GM21390 (cell line): ENCODE data around the gene PHTF2.
"Not testable (repeated sequence)": the region's sequence is repeated elsewhere in the genome, so short reads cannot be mapped to it uniquely, and the experiment has no call there.

Experiments
- ATAC-seq: cut with Tn5 transposase; IDR thresholded peaks from one replicate; pipeline ENCODE4 v1.9.1; 2021; ENCODE audit not compliant: unreplicated experiment

Gene PHTF2

DNA sequence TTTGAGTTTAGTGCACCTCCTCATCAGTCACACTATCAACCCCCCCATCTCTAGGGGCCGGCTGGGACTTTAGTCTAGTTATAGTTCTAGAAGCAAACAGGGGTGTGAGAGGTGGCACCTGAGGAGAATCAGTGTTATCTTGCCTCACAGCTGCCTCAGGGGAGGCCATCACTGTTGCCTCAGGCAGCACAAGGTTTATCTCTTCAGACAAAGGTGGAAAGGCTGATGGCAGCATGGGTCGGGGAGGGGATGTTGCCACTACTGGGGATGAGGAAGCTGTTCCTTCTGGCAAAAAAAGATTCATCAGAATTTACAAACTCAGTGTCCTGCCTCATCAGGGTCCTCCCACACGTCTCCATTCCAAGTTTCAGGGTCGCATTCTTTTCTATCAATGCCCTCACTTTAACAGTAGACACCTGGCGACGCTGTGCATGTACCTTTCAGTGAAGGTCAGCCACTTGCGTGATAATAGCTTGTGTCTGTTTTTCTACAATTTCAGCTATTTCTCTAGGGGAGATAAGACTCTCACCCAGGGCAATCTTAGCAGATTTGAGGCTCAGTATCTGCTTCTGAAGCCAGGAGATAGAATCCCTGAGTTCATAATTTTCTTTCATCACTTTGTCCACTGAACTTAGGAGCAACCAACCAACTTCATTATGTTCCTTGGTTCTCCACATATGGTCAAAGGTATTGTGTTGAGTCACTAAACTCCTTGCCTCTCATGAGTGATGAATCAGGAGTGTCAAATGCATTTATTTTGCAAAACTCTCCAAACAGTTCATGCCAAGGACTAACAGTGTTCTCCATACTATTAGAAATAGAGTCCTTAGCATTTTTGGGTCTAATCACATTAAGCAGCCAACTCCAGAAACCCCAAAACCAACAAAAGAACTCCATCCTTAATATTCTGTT lies 75.1 kb downstream of the PHTF2 start:
- ATAC-seq = not testable (repeated sequence)

- ATAC-seq = no peak
These were observed 79.2 kb downstream of the PHTF2 start for GRCh38 chr7:77877791-77878190.

DNA sequence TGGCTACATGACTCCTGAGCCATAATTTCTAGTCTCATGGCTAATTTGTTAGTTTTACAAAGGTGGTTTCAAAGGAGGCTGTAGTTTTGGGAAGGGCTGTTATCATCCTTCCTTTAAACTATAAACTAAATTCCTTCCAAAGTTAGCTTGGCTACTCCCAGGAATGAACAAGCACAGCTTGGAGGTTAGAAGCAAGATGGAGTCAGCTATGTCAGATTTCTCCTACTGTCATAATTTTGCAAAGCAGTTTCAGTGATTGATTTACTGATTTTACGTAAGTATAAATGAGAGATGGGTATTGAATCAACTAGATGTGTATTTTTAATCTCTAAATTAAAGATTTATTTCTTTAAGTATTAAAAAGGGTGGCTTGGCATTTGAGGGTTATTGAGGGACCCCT lies 79.9 kb downstream of the PHTF2 start:
- ATAC-seq = no peak

GRCh38 chr7:77879272-77879671 lies 80.7 kb downstream of the PHTF2 start:
- no peak for ATAC-seq

DNA sequence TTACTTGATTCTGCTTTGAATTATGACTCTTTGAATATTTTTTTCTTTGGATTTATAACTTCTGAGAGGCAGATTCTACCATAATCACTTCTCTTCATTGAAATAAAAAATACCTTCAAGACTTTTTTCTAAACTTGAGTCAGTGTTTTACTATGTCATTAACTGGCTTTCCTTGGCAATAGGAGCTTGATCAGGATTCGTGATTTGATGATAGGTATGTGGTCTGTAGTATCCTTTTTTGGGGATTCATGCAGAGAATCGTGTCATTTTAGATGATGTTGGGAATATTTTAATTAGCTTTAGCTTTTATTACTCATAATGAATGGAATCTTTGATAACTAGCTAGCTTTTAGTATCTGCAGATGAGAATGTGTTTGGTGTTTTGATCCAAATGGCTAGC lies 83.3 kb downstream of the PHTF2 start:
- ATAC-seq = no peak

DNA sequence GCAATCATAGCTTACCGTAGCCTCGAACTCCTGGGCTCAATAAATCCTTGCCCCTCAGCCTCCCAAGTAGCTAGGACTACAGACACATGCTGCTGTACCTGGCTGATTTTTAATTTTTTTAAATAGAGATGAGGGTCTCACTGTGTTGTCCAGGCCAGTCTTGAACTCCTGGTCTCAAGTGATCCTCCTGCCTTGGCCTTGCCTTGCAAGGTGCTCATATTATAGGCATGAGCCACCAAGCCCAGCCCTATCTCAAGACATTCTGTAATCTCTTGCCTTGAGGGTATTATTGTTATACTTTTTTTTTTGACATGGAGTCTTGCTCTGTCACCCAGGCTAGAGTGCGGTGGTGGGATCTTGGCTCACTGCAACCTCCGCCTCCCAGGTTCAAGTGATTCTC lies 86.6 kb downstream of the PHTF2 start:
- ATAC-seq = no peak

- no peak for ATAC-seq
These were observed 89.0 kb downstream of the PHTF2 start for GRCh38 chr7:77887567-77887966.

DNA sequence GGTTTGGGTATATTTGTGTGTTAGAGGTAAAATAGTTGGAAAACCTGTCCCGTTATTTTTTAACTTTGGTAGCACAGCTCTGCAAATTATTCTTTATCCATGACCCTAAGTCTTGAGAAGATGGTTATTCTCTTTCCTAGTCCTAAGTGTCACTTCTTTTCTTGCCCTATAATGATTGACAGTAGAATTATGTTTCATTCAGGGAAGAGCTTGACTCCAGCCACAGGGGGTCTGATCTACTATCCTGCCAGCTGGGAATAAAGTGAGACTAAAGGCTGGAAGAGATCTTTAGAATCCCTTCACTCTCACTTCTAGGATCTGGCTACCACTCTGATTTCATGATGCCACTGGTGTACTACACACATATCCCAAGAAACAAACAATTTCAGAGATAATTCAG lies 90.4 kb downstream of the PHTF2 start:
- no peak for ATAC-seq

GRCh38 chr7:77893813-77894212 lies 95.2 kb downstream of the PHTF2 start:
- ATAC-seq = no peak

DNA sequence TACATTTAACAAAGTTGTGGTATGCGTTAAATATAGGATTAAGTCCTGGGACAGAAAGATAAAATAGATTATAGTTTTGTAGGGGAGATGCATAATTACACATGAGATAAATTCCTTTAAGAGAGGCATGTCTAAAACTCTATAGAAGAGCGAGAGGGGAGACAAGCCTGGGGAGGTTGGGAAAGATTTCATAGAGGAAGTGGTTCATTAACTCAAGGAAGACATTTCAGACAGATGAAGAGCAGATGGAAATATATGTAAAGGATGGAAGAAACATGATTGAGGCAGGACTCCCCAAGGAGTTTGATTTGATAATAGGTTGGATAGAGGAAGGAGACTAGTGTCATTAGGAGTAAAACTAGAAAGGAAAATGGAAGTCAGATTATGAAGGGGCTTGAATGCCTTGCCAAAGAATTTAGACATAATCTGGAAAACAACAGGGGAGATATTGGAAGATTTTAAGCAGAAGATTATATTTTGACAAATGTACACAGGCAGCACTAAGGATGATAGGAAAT lies 96.1 kb downstream of the PHTF2 start:
- ATAC-seq = no peak

DNA sequence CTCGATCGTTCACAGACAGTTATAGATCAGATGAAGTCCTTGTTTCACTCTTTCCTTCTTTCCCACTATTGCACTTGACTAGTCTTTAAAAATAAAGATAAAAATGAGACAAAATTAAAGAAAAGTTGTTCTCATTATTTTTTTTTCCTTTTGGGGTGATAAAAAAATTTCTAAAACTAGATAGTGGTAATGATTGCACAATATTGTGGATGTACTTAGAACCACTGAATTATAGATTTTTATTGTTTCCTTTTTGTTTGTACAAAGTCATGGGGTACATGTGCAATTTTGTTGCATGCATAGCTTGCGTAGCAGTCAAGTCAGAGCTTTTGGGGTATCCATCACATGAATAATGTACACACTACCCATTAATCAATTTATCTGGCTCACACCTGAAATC lies 97.3 kb downstream of the PHTF2 start:
- no peak for ATAC-seq

DNA sequence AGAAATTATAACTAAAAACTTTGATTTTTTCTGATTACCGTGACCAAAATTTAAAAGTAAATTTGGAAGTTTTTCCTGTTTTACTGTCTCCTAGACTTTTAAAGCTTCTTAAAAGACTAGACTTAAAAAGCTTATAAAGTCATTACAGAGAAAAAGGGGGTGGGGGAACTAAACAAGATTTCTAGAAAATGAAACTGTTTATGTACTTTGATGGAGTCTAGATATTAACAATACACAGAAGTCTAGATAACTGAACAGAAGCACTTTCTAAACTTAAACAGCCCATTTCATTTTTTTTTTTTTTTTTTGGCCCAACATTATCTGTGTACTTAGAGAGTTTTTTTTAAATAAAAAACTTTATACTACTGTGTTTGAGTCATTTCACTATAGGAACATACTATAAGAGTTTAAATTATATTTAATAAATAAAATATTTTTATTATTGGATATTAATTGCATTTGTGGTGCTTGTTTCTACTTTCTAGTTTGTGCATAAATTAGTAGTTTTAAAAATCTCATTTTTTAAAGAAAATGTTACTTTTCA lies 98.5 kb downstream of the PHTF2 start:
- ATAC-seq = no peak

DNA sequence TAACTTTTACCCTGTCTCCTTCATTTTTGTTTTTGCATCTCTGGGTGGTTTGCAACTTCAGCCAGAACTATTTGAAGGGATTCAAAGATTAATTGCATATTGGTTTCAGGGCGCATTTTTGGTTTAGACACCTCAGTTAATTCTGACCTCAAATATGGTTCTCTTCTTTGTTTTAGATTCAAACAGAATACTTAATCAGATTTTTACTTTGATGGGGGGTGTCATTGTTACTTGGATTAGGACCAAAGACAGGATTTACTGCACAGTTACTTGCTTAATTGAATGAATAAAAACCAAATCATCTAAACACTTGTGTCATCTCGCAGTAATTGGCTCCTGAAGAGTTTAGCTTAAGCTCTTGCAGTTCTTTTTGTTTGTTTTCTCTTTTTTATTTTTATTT lies 100.9 kb downstream of the PHTF2 start:
- no peak for ATAC-seq

GRCh38 chr7:77903597-77903996 lies 105.0 kb downstream of the PHTF2 start:
- ATAC-seq = no peak

DNA sequence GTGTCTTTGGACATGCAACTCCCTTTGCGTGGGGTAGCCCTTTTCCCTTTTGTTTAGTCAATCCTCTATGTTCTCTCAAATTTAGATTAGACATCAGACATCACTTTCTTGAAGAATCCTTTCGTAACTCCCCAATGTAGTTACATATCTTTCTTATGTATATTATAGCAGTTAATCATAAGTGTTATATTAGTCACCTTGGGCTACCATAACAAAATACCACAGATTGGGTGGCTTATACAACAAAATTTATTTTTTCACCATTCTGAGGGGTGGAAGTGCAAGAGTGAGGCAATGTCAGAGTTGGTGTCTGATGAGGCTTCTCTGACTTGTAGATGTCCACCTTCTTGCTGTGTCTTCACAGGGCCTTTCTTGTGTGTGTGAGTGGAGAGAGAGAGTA lies 105.7 kb downstream of the PHTF2 start:
- ATAC-seq = no peak

- no peak for ATAC-seq
These were observed 108.7 kb downstream of the PHTF2 start for GRCh38 chr7:77907281-77907680.

DNA sequence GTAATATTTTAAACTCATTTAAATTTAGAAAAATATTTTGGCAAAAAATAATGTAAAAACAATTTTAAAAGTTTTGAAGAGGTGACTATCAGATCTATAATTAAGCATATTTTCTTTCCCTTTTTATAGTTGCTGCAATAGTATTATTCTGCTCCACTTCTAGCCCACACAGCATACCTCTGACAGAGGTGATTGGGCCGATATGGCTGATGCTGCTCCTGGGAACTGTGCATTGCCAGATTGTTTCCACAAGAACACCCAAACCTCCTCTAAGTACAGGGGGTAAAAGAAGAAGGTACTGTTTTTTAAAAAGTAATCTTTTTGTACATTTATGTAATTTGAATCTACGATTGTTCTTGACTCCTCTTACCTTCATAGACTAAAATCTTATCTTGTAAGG lies 110.1 kb downstream of the PHTF2 start:
- no peak for ATAC-seq

GRCh38 chr7:77910124-77910523 lies 111.6 kb downstream of the PHTF2 start:
- ATAC-seq = no peak

DNA sequence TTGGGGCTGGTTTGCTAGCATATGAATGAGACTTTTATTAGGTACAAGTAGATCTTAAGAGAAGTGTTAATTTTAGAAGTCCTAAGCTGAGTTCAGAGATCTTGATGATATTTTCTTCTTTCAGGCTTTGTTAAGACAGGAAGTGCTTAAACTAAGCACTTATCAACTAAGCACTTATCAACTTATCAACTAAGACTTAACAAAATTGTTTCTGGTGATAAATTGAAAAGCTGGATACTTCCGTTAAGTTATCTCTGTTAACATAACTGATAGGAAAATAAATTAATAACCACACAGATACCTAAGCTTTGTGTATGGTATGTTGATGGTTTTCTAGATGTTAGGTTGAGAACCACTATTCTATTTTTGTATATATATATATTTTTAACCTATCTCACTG lies 113.7 kb downstream of the PHTF2 start:
- no peak for ATAC-seq

GRCh38 chr7:77913977-77914607 lies 115.5 kb downstream of the PHTF2 start:
- ATAC-seq = no peak

- ATAC-seq = no peak
These were observed 119.1 kb downstream of the PHTF2 start for GRCh38 chr7:77917500-77918262.
